ENCODE data around the gene ERC2. TPM values are rescaled to one million over a fixed set of nuclear protein-coding genes. Genes with fewer than 3 reads are reported as not detected.

The ERC2 gene
- total and polyA plus RNA-seq, 11 donors, result 0.16 to 3.8 (median 1.6) TPM

DNA sequence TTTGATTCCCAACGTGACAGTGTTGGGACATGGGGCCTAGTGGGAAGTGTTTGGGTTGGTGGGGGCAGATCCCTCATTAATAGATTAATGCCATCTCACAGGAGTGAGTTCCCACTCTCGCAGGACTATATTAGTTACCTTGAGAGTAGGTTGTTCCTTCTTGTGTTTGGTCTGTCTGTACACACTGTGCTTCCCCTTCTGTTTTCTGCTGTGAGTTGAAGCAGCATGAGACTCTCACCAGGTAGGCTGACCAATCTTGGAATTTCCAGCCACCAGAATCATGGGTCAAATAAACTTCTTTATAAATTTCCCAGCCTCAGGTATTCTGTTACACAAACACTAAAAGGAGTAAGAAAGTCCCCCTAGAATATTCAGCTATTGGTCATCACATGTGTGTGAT, 145.4 kb downstream of the ERC2 start:
- intact Hi-C loops (cut with DNase I), result no loop called here
- TF ChIP-seq POLR2A (IDR thresholded peaks at IDR 0.05) (no peak), CTCF (IDR thresholded peaks at IDR 0.05) (no peak)
- H3K27me3 ChIP-seq, result no peaks in the 10 kb centered on the region
- H3K4me3 ChIP-seq, result no peak overlapping the region
- H3K36me3 ChIP-seq, result no peaks in the 10 kb centered on the region
- no peak for DNase-seq
- H3K27ac ChIP-seq, result no peak overlapping the region
- H3K9me3 ChIP-seq, result no peaks in the 10 kb centered on the region
- peaks cover 0 to 18% (median 3%) of the 10 kb centered on the region in 12 donors for H3K4me1 ChIP-seq
- 72 to 84% (median 76%) methylated on average over 2 of the region's 2 CpGs for WGBS, 4 donors
- ATAC-seq, result no peak

DNA sequence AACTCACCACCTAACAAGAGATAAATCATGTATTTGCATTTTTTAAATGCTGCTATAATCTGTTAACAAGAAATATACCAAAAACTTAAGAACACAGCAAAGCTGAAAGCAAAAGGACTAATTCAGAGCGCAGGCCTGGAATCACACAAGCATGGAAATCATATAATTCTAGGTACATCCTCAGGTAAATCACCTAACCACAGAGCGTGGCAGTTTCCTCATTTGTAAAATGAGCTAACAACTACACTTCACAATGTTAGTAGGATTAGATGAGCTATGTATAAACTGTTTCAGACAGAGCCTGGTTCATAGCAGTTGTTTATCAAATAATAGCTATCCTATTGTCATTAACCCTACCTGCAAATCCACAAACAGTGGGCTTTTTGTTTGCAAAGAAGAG, 146.4 kb downstream of the ERC2 start:
- DNase-seq, result no peak

GRCh38 chr3:56321383-56321782, 146.9 kb downstream of the ERC2 start:
- TF ChIP-seq POLR2A (IDR thresholded peaks at IDR 0.05), result no peak
- TF ChIP-seq CTCF (IDR thresholded peaks at IDR 0.05), result no peak
- intact Hi-C loops (cut with DNase I), result no loop called here

More for the DNA sequence above, 146.4 kb downstream of the ERC2 start:
- 89 to 96% (median 91%) methylated on average over 2 of the region's 2 CpGs for WGBS, 4 donors
- Histone ChIP-seq H3K4me3 (no peak overlapping the region), H3K27me3 (no peaks in the 10 kb centered on the region), H3K27ac (no peak overlapping the region), H3K4me1 (peaks cover 0 to 18% (median 3%) of the 10 kb centered on the region in 12 donors), H3K9me3 (no peaks in the 10 kb centered on the region), H3K36me3 (no peaks in the 10 kb centered on the region)
- intact Hi-C loops (cut with DNase I), result no loop called here
- ATAC-seq, result no peak
- TF ChIP-seq POLR2A (IDR thresholded peaks at IDR 0.05) (no peak), CTCF (IDR thresholded peaks at IDR 0.05) (no peak)

GRCh38 chr3:56320883-56321282, 147.4 kb downstream of the ERC2 start:
- Histone ChIP-seq H3K27me3 (no peaks in the 10 kb centered on the region), H3K9me3 (no peaks in the 10 kb centered on the region), H3K27ac (no peak overlapping the region), H3K4me3 (no peak overlapping the region), H3K36me3 (no peaks in the 10 kb centered on the region), H3K4me1 (peaks cover 0 to 18% (median 3%) of the 10 kb centered on the region in 12 donors)
- WGBS, 4 donors, result 74 to 84% (median 82%) methylated on average over 5 of the region's 5 CpGs
- intact Hi-C loops (cut with DNase I), result no loop called here
- DNase-seq (no peak), ATAC-seq (no peak)
- TF ChIP-seq POLR2A (IDR thresholded peaks at IDR 0.05) (no peak), CTCF (IDR thresholded peaks at IDR 0.05) (no peak)

More at GRCh38 chr3:56321383-56321782, 146.9 kb downstream of the ERC2 start:
- 24 to 37% (median 30%) methylated on average over 1 of the region's 1 CpG for WGBS, 4 donors
- Histone ChIP-seq H3K27me3 (no peaks in the 10 kb centered on the region), H3K4me3 (no peak overlapping the region), H3K36me3 (no peaks in the 10 kb centered on the region), H3K4me1 (peaks cover 0 to 18% (median 3%) of the 10 kb centered on the region in 12 donors), H3K9me3 (no peaks in the 10 kb centered on the region), H3K27ac (no peak overlapping the region)
- ATAC-seq (no peak), DNase-seq (no peak)

Measured in heart left ventricle (tissue), 16 donors.